Activated gamma-delta T cell (primary cell): ENCODE data around the gene SDK1.
"Not testable (repeated sequence)": the region's sequence is repeated elsewhere in the genome, so short reads cannot be mapped to it uniquely, and the experiment has no call there.

Experiments used
- DNase-seq: peaks from one replicate; lab custom pipeline; 2025; lab: John Stamatoyannopoulos, UW

SDK1 gene

DNA sequence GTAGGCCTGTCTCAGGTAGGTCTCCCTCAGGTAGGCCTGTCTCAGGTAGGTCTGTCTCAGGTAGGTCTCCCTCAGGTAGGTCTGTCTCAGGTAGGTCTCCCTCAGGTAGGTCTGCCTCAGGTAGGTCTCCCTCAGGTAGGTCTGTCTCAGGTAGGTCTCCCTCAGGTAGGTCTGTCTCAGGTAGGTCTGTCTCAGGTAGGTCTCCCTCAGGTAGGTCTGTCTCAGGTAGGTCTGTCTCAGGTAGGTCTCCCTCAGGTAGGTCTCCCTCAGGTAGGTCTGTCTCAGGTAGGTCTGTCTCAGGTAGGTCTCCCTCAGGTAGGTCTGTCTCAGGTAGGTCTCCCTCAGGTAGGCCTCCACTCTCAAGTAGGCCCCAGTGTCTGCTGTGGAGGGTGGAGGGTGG is 281.1 kb downstream of the SDK1 start:
- DNase-seq, result not testable (repeated sequence)

GRCh38 chr7:3585826-3586225 is 284.8 kb downstream of the SDK1 start:
- no peak for DNase-seq

DNA sequence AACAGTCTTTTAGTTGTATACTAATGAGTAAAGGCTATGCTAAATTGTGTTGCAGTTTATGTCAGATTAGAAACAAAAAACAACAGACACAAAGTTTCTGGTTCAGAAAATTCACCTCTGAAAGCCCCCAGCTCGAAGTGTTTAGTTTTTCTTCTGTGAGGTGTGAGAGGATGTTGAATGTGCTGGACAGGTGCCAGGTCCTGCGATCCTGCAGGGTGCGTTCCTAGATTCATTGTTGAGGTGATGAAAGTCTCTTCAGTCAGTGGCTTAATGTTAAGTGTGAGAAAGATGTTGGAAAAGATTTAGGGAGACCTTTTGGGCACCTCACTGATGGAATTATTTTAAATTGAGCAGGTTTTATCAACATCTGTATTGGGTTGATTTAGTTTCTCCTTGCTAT is 287.3 kb downstream of the SDK1 start:
- DNase-seq, result no peak

DNA sequence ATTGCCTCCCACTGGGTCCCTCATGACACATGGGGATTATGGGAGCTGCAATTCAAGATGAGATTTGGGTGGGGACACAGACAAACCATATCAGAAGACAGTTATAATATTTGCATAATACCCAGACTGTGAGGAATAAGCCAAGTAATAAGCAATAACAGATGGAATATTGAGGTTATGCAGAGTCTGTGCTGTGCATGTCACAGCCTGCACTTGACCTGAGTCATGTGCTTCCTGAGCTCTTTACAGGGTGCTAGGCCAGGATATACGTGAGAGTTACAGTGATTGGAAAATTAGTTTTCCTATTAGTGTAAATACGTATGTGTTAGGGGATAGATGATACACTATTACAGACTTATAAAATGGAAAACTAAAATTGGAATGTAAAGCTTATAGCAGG is 288.7 kb downstream of the SDK1 start:
- no peak for DNase-seq

GRCh38 chr7:3591219-3591618 is 290.2 kb downstream of the SDK1 start:
- no peak for DNase-seq

DNA sequence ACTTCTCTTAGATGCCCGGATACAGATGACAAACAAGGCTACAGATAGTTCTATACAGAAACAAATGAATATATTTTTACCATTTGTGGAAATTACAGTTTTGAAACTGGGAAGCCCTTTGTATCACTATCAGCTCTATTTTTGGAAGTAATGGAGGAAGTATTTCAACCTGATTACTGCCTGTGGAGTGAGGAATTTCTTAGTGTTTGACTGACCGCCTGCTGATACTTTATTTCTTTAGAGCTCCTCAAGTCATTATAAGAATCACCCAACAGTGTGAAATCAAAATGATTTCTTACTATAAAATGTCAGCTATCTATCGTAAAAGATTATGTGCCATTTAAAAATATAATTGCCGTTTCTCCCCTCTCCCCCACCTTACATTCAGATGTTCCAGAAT is 290.9 kb downstream of the SDK1 start:
- no peak for DNase-seq

GRCh38 chr7:3592401-3593134 is 291.5 kb downstream of the SDK1 start:
- no peak for DNase-seq

GRCh38 chr7:3594901-3595300 is 293.8 kb downstream of the SDK1 start:
- DNase-seq, result no peak

DNA sequence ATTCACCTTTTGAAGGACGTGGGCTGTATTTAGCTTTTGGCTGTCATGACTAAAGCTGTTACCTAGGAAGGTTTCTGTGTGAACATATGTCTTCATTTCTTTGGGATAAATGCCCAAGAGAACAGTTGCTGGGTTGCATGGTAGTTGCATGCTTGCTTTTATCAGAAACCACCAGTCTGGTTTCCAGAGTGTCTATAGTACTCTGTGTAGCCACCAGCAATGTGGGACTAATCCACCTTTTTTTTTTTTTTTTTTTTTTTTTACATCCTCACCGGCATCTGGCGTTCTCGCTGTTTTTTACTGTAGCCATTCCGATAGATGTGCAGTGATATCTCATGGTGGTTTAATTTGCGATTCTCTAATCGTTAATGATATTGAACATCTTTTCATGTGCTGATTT is 297.8 kb downstream of the SDK1 start:
- DNase-seq, result no peak

GRCh38 chr7:3605222-3605621 is 304.2 kb downstream of the SDK1 start:
- DNase-seq, result no peak

GRCh38 chr7:3606436-3606835 is 305.4 kb downstream of the SDK1 start:
- no peak for DNase-seq

GRCh38 chr7:3607847-3608246 is 306.8 kb downstream of the SDK1 start:
- DNase-seq, result no peak

- DNase-seq, result no peak
Measured at GRCh38 chr7:3616306-3616705, 315.3 kb downstream of the SDK1 start.

GRCh38 chr7:3630081-3630480 is 329.0 kb downstream of the SDK1 start:
- no peak for DNase-seq

DNA sequence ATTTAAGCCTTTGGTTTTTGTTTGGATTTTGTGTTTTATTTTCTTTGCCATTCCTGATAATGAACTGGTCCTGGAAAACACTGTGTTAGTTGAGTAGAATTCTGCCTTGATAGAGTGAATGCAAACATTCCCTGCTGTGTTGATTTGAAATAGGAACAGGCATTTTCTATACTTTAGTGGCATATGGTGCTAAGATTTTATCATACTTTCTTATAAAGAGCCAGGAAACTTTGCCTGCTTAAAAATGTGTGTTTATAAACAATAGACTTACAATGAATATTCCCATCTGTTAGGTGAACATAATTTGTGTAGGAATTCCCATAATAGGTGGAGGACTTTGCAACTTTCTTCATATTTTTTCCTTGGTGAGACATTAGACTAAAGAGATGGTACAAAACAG is 333.3 kb downstream of the SDK1 start:
- no peak for DNase-seq

- DNase-seq, result no peak
Measured at GRCh38 chr7:3636131-3636860, 335.2 kb downstream of the SDK1 start.

DNA sequence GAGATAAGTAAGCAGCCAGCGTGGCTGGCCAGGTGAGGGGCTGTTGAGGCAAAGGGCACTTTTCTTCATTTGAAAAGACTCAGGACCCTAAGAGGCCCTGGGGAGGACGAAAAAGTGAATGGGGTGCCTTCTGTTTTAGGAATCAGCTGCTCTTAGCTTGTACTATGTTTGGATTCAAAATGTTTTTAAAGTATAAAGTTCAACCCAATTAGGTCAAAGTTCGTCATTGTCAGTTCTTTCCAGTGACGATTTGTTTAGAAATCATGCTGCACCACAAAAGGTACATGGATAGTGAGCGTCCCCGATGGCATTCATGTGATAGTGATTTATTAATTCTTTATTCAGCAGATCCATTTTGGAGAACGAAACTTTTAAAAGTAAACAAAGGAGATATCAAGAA is 338.2 kb downstream of the SDK1 start:
- no peak for DNase-seq

DNA sequence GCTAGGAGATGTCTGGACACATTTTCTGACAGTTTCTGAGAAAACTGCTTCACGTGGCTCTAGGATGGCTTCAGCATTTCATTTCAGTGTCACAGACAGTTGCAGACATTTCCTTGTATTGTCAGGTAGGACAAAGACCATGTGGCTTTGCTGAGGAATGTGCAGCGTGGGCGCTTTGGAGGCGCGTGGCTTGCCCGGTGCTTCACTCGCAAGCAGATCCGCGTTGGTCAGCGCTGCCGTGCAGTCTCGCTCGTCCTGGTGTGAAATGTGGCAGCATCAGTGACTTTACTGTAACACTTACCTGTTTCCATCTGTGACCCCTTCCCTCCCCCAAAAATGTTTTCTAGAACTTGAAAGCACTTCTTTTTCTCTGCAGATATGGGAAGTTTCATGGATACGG is 340.5 kb downstream of the SDK1 start:
- DNase-seq, result no peak

DNA sequence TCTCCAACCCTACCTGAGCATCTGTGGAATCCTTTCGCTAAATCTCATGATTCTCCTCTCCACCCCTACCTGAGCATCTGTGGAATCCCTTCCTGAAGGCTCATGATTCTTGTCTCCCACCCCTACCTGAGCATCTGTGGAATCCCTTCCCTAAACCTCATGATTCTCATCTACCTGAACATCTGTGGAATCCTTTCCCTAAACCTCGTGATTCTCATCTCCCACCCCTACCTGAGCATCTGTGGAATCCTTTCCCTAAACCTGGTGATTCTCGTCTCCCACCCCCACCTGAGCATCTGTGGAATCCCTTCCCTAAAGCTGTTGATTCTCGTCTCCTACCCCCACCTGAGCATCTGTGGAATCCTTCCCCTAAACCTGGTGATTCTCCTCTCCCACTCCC is 342.0 kb downstream of the SDK1 start:
- no peak for DNase-seq

- DNase-seq, result no peak
Measured at GRCh38 chr7:3648276-3648675, 347.2 kb downstream of the SDK1 start.

- DNase-seq, result no peak
Measured at GRCh38 chr7:3649250-3649649, 348.2 kb downstream of the SDK1 start.

- DNase-seq, result no peak
Measured at GRCh38 chr7:3649678-3650440, 348.8 kb downstream of the SDK1 start.

DNA sequence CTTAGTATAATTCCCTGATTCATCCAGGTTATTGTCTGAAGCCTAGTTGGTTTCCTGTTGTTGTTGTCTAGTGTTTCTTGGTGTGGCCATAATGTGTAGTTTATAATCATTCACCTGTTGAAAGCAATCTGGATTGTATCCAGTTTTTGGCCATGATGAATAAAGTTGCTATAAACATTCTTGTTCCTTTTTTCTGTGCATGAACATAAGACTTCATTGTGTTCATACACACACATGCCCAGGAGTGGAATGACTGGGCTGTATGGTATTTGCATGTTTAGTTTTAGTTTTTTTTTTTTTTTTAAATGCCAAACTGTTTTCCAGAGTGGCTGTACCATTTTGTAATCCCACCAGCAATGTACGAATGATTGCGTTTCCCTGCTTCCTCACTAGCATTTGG is 349.8 kb downstream of the SDK1 start:
- no peak for DNase-seq
